Measurements from ENCODE around the gene HPS1.

DNA sequence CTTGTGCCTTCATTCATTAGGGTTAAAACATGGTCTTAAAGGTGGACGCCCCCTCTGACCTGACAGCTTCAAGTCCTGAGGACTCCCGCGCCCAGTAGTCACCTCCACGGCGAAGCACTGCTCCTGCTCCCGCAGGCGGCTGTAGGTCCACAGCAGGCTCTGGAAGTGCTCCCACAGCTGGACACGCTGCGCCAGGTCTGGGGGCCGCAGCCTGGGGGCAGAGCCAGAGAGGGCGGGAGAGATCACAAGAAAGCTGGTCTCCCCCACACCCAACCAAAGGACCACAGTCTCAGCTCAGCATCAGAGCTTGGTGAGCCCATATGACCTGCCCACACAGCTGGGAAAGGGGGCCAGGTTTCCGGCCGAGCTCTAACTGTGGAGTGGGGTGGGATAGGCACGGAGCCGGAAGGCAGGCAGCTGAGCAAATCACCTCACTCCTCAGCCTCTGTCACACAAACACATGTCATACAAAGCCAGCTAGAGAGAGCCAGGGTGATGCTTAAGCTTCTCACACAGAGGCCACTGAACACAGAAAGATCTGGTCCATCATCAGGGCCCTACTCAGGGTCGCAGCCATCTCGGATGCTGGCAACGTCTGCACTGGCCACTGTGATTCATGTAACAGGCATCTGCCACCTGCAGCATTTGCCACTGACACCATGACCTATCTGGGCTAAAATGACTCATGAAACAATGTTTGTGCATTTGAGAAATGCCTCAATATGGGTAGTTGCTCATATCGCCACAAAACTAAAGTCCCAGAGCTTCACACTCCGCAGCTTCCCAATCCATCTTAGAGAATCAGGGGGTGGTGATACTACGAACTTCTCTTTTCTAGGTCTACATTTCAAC, 12.6 kb downstream of the HPS1 start:
- no peak for TF ChIP-seq EZH2phosphoT487 (IDR thresholded peaks at IDR 0.05; ENCODE audit: borderline replicate concordance, low read length)
- TF ChIP-seq, protein P1, sequence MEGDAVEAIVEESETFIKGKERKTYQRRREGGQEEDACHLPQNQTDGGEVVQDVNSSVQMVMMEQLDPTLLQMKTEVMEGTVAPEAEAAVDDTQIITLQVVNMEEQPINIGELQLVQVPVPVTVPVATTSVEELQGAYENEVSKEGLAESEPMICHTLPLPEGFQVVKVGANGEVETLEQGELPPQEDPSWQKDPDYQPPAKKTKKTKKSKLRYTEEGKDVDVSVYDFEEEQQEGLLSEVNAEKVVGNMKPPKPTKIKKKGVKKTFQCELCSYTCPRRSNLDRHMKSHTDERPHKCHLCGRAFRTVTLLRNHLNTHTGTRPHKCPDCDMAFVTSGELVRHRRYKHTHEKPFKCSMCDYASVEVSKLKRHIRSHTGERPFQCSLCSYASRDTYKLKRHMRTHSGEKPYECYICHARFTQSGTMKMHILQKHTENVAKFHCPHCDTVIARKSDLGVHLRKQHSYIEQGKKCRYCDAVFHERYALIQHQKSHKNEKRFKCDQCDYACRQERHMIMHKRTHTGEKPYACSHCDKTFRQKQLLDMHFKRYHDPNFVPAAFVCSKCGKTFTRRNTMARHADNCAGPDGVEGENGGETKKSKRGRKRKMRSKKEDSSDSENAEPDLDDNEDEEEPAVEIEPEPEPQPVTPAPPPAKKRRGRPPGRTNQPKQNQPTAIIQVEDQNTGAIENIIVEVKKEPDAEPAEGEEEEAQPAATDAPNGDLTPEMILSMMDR (IDR thresholded peaks at IDR 0.05; ENCODE audit: low read depth, low read length, poor library complexity, severe bottlenecking), result no peak

Measured in DOHH2 (cell line).